SK-N-SH (cell line): ENCODE measurements around the gene RBMS3. TPM values are rescaled to one million over a fixed set of nuclear protein-coding genes. Genes with fewer than 3 reads are reported as not detected.

Experiments
- CTCF ChIA-PET: fragments of 300-600, 350-600 bp; formaldehyde crosslinking; extraction: SDS; loops from one replicate; lab custom pipeline; 2021; lab: Yijun Ruan, JAX
- POLR2A ChIA-PET: fragments of 350-600 bp; sonication (Branson Sonifier 250); formaldehyde crosslinking; extraction: SDS; loops from one replicate; lab custom pipeline; 2020; ENCODE audit warnings: antibody characterized with exemption, inconsistent platforms; lab: Yijun Ruan, JAX
- DNase-seq: peaks from one replicate; pipeline ENCODE4 v3.0.0; 2012
- H2AFZ ChIP-seq: fragments of 200-600 bp; sonication (generic); 2 replicates; pipeline ENCODE4 v1.8.1; 2016; ENCODE audit warnings: antibody characterized with exemption, mild to moderate bottlenecking, low read depth
- H3F3A ChIP-seq: fragments of 200-600 bp; sonication (generic); replicated peaks from 2 replicates; pipeline ENCODE3; 2016; ENCODE audit warnings: antibody characterized with exemption, mild to moderate bottlenecking; ENCODE audit not compliant: insufficient read depth
- H3K27ac ChIP-seq, 2 experiments: fragments of 200-500 bp in 1 of 2; fragments of 200-600 bp in 1 of 2; sonication (Bioruptor generic) in 1 of 2; sonication (generic), shearing (Covaris generic) in 1 of 2; 2 replicates each; pipeline versions ENCODE4 v1.5.1 to v1.6.1; 2014 to 2016; ENCODE audit warnings: low read depth in 2 of 2, inconsistent platforms in 1 of 2, low read length in 1 of 2, mild to moderate bottlenecking in 1 of 2, mixed read lengths in 1 of 2
- H3K27me3 ChIP-seq: fragments of 200-600 bp; sonication (generic), shearing (Covaris generic); 2 replicates; pipeline ENCODE4 v1.6.1; 2016; ENCODE audit warnings: mixed run types; ENCODE audit not compliant: insufficient read depth
- H3K36me3 ChIP-seq, 2 experiments: fragments of 200-500 bp in 1 of 2; fragments of 200-600 bp in 1 of 2; sonication (Bioruptor generic) in 1 of 2; sonication (generic) in 1 of 2; replicated peaks in 1 of 2; 2 replicates each; pipeline versions ENCODE3 to v1.5.1; 2014 to 2016; ENCODE audit warnings: low read length in 1 of 2, mild to moderate bottlenecking in 1 of 2; ENCODE audit not compliant: insufficient read depth in 2 of 2, control insufficient read depth in 1 of 2
- H3K4me1 ChIP-seq, 2 experiments: fragments of 200-500 bp in 1 of 2; fragments of 200-600 bp in 1 of 2; sonication (Bioruptor generic) in 1 of 2; sonication (generic), shearing (Covaris generic) in 1 of 2; 2 replicates each; pipeline versions ENCODE4 v1.5.1 to v1.6.1; 2014 to 2016; ENCODE audit warnings: low read depth in 1 of 2, low read length in 1 of 2, mixed run types in 1 of 2; ENCODE audit not compliant: insufficient read depth in 2 of 2, control insufficient read depth in 1 of 2
- H3K4me2 ChIP-seq: fragments of 200-600 bp; sonication (generic), shearing (Covaris generic); 2 replicates; pipeline ENCODE4 v1.6.1; 2017; ENCODE audit warnings: mixed run types
- H3K4me3 ChIP-seq, 2 experiments: fragments of 200-500 bp in 1 of 2; fragments of 200-600 bp in 1 of 2; sonication (Bioruptor generic) in 1 of 2; sonication (generic), shearing (Covaris generic) in 1 of 2; 2 replicates each; pipeline versions ENCODE4 v1.5.1 to v1.8.1; 2014 to 2016; ENCODE audit warnings: low read depth in 2 of 2, inconsistent platforms in 1 of 2, low read length in 1 of 2, mild to moderate bottlenecking in 1 of 2, mixed read lengths in 1 of 2, moderate library complexity in 1 of 2
- H3K79me2 ChIP-seq: fragments of 200-600 bp; sonication (generic); 2 replicates; pipeline ENCODE4 v1.8.1; 2017; ENCODE audit warnings: mild to moderate bottlenecking; ENCODE audit not compliant: insufficient read depth
- H3K9ac ChIP-seq: fragments of 200-600 bp; sonication (generic); 2 replicates; pipeline ENCODE4 v1.6.1; 2017; ENCODE audit warnings: mixed run types
- H3K9me2 ChIP-seq: fragments of 200-600 bp; sonication (generic); 2 replicates; pipeline ENCODE4 v1.6.1; 2017; ENCODE audit warnings: mixed run types
- H3K9me3 ChIP-seq: fragments of 200-600 bp; sonication (generic); 2 replicates; pipeline ENCODE4 v1.6.1; 2017; ENCODE audit warnings: mixed run types, mild to moderate bottlenecking, moderate library complexity
- H4K20me1 ChIP-seq: fragments of 200-600 bp; sonication (generic); 2 replicates; pipeline ENCODE4 v1.6.1; 2017; ENCODE audit warnings: mild to moderate bottlenecking, mixed run types; ENCODE audit not compliant: insufficient read depth
- EP300 ChIP-seq, 2 experiments: IDR thresholded peaks; 2 replicates each; pipeline versions ENCODE4 v1.4.0 to v1.6.1; 2012; ENCODE audit warnings: borderline replicate concordance in 1 of 2, low read depth in 1 of 2, low read length in 1 of 2
- EZH2phosphoT487 ChIP-seq: fragments of 200-600 bp; sonication (generic); IDR thresholded peaks from 2 replicates; pipeline ENCODE4 v1.6.1; 2017; ENCODE audit warnings: low read depth, mixed run types, mild to moderate bottlenecking, antibody characterized with exemption, moderate library complexity, borderline replicate concordance
- FOXM1 ChIP-seq: IDR thresholded peaks from 2 replicates; pipeline ENCODE4 v1.4.0; 2012; ENCODE audit warnings: low read depth, mild to moderate bottlenecking
- GATA2 ChIP-seq: sonication (generic); formaldehyde crosslinking; IDR thresholded peaks from 2 replicates; pipeline ENCODE4 v1.5.0; 2020; ENCODE audit warnings: mild to moderate bottlenecking, missing genetic modification reagents
- MEF2A ChIP-seq: IDR thresholded peaks from 2 replicates; pipeline ENCODE4 v1.4.0; 2012; ENCODE audit warnings: low read depth, borderline replicate concordance
- POLR2AphosphoS5 ChIP-seq: IDR thresholded peaks from 2 replicates; pipeline ENCODE4 v1.6.1; 2012; ENCODE audit warnings: low read depth, low read length
- RAD21 ChIP-seq: IDR thresholded peaks from 2 replicates; pipeline ENCODE4 v1.6.1; 2012; ENCODE audit warnings: mild to moderate bottlenecking, low read length
- RCOR1 ChIP-seq: fragments of 150-350 bp; IDR thresholded peaks from 2 replicates; pipeline ENCODE4 v1.6.1; 2017; ENCODE audit warnings: antibody characterized with exemption, low read length
- RFX5 ChIP-seq: IDR thresholded peaks from 2 replicates; pipeline ENCODE4 v1.6.1; 2012; ENCODE audit warnings: mild to moderate bottlenecking, improper control_type of control experiment, low read length
- RXRA ChIP-seq: IDR thresholded peaks from 2 replicates; pipeline ENCODE4 v1.4.0; 2012; ENCODE audit warnings: low read depth, mild to moderate bottlenecking, borderline replicate concordance
- WGBS: methylation state at CpG from one replicate; pipeline ENCODE4 v1.1.6; 2017; ENCODE audit warnings: low lambda C conversion rate; 5-methylcytosine and 5-hydroxymethylcytosine counted together
- polyA plus RNA-seq, 3 experiments: library from polyadenylated mRNA; depleted of rRNA; stranded (reverse); fragments of >200 nt; gene quantifications; 2 replicates each; pipeline ENCODE4 v1.2.3, GENCODE V29; 2012
- TF ChIP-seq, protein P1 (sequence below): IDR thresholded peaks from 2 replicates; pipeline ENCODE4 v1.4.0; 2012; ENCODE audit warnings: low read depth, borderline replicate concordance
- TF ChIP-seq, protein P2 (sequence below): fragments of 150-350 bp; IDR thresholded peaks from 2 replicates; pipeline ENCODE4 v1.6.1; 2016; ENCODE audit warnings: mild to moderate bottlenecking, low read depth, low read length
- TF ChIP-seq, protein P3 (sequence below): fragments of 150-350 bp; IDR thresholded peaks from 2 replicates; pipeline ENCODE4 v1.6.1; 2017; ENCODE audit warnings: antibody characterized with exemption, low read length, low read depth, borderline replicate concordance

RBMS3 gene
- polyA plus RNA-seq, 1 of the 3 experiments (the other 2 are of a cell fraction): 8.2 TPM

GRCh38 chr3:29314727-29315088 is 33.8 kb downstream of the RBMS3 start:
- Histone ChIP-seq H3K9ac (no peak overlapping the region), H3K4me3 (no peak overlapping the region), H3F3A (peaks cover 4% of the 10 kb centered on the region), H4K20me1 (no peaks in the 10 kb centered on the region), H3K9me2 (no peaks in the 10 kb centered on the region), H2AFZ (no peak overlapping the region), H3K79me2 (peaks cover 100% of the 10 kb centered on the region), H3K4me2 (no peak overlapping the region), H3K9me3 (no peaks in the 10 kb centered on the region), H3K36me3 (no peaks in the 10 kb centered on the region), H3K4me1 (peaks cover 31 to 83% of the 10 kb centered on the region in 2 experiments; a peak in 3 of 4 replicates), H3K27ac (peak overlapping the region in 1 of 2 experiments; percentile 99; a peak in 2 of 4 replicates), H3K27me3 (no peaks in the 10 kb centered on the region)
- CTCF ChIA-PET: interaction anchor here (0.9 to 1.4 kb wide), 2 partner anchors 9 to 12 kb away, joined by 3 read pairs; no protein-coding TSS in a partner anchor
- DNase-seq: no peak
- no peak for TF ChIP-seq RCOR1
- no peak for TF ChIP-seq FOXM1
- no peak for TF ChIP-seq RFX5
- no peak for TF ChIP-seq MEF2A
- POLR2A ChIA-PET: no interaction called here

GRCh38 chr3:29317659-29318173 is 36.8 kb downstream of the RBMS3 start:
- H3K4me2 ChIP-seq: peak overlapping the region; percentile 28; the same call in 1 of the 2 replicates
- no peak overlapping the region for H2AFZ ChIP-seq
- H3K27ac ChIP-seq: peak overlapping the region; percentile 43 to 93
- peak; percentile 6; the same call in 1 of the 2 replicates for TF ChIP-seq RAD21
- peak in 1 of 2 experiments; percentile 70; a peak in 2 of 4 replicates for TF ChIP-seq EP300 (IDR thresholded peaks at IDR 0.05; ENCODE audit: borderline replicate concordance in 1 of 2, low read depth in 1 of 2, low read length in 1 of 2)
- no peak for TF ChIP-seq EZH2phosphoT487
- peaks cover 4% of the 10 kb centered on the region for H3F3A ChIP-seq
- H3K9ac ChIP-seq: peak overlapping the region; percentile 5; the same call in 1 of the 2 replicates
- H3K4me3 ChIP-seq: peak overlapping the region in 1 of 2 experiments; percentile 6; a peak in 1 of 4 replicates
- DNase-seq: no peak
- CTCF ChIA-PET: interaction anchor here (0.7 to 1.4 kb wide), 4 partner anchors 10 to 347 kb away, joined by 3 to 4 read pairs (median 3); partner anchors contain the start of gene RBMS3
- H4K20me1 ChIP-seq: no peaks in the 10 kb centered on the region
- POLR2A ChIA-PET: no interaction called here
- peaks cover 100% of the 10 kb centered on the region for H3K79me2 ChIP-seq
- no peaks in the 10 kb centered on the region for H3K9me3 ChIP-seq
- 22% methylated on average over 1 of the region's 1 CpG for WGBS
- no peaks in the 10 kb centered on the region for H3K27me3 ChIP-seq
- H3K36me3 ChIP-seq: peaks cover 5 to 10% of the 10 kb centered on the region in 2 experiments
- H3K4me1 ChIP-seq: peaks cover 24 to 60% of the 10 kb centered on the region in 2 experiments; a peak in 3 of 4 replicates
- H3K9me2 ChIP-seq: no peaks in the 10 kb centered on the region

DNA sequence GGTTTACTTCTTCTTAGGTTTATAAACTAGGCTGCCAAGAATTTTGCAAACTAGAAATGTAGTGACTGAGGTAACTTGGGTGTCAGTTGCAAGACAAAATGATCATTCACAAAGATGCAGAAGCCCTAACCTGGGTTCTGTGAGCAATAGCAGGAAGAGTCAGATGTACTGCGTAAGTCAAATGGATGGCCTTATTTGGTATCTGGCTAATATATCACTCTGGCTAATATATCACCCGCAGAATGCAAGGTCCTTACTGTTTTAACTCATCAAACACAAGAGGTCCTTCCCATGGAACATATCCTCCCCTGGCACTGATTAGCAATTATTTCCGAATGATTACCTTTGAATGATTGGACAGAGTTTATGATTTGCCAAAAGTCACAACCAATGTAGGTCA is 37.4 kb downstream of the RBMS3 start:
- no peak overlapping the region for H2AFZ ChIP-seq
- TF ChIP-seq, protein P1, sequence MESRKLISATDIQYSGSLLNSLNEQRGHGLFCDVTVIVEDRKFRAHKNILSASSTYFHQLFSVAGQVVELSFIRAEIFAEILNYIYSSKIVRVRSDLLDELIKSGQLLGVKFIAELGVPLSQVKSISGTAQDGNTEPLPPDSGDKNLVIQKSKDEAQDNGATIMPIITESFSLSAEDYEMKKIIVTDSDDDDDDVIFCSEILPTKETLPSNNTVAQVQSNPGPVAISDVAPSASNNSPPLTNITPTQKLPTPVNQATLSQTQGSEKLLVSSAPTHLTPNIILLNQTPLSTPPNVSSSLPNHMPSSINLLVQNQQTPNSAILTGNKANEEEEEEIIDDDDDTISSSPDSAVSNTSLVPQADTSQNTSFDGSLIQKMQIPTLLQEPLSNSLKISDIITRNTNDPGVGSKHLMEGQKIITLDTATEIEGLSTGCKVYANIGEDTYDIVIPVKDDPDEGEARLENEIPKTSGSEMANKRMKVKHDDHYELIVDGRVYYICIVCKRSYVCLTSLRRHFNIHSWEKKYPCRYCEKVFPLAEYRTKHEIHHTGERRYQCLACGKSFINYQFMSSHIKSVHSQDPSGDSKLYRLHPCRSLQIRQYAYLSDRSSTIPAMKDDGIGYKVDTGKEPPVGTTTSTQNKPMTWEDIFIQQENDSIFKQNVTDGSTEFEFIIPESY: no peak
- TF ChIP-seq, protein P2, sequence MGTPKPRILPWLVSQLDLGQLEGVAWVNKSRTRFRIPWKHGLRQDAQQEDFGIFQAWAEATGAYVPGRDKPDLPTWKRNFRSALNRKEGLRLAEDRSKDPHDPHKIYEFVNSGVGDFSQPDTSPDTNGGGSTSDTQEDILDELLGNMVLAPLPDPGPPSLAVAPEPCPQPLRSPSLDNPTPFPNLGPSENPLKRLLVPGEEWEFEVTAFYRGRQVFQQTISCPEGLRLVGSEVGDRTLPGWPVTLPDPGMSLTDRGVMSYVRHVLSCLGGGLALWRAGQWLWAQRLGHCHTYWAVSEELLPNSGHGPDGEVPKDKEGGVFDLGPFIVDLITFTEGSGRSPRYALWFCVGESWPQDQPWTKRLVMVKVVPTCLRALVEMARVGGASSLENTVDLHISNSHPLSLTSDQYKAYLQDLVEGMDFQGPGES: no peak
- TF ChIP-seq POLR2AphosphoS5 (no peak), EP300 (IDR thresholded peaks at IDR 0.05; ENCODE audit: borderline replicate concordance in 1 of 2, low read depth in 1 of 2, low read length in 1 of 2) (no peak), GATA2 (CRISPR knock-in tag) (no peak), RXRA (no peak)
- TF ChIP-seq, protein P3, sequence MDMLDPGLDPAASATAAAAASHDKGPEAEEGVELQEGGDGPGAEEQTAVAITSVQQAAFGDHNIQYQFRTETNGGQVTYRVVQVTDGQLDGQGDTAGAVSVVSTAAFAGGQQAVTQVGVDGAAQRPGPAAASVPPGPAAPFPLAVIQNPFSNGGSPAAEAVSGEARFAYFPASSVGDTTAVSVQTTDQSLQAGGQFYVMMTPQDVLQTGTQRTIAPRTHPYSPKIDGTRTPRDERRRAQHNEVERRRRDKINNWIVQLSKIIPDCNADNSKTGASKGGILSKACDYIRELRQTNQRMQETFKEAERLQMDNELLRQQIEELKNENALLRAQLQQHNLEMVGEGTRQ: no peak
- no peaks in the 10 kb centered on the region for H3K9me3 ChIP-seq
- peaks cover 22 to 54% of the 10 kb centered on the region in 2 experiments; a peak in 3 of 4 replicates for H3K4me1 ChIP-seq
- H3K4me3 ChIP-seq: no peak overlapping the region; a peak in 1 of 4 replicates
- peaks cover 100% of the 10 kb centered on the region for H3K79me2 ChIP-seq
- peaks cover 5 to 11% of the 10 kb centered on the region in 2 experiments for H3K36me3 ChIP-seq
- no peaks in the 10 kb centered on the region for H3K27me3 ChIP-seq
- H3K27ac ChIP-seq: peak overlapping the region; percentile 43 to 93
- ChIA-PET CTCF (interaction anchor here (0.7 to 1.4 kb wide), 5 partner anchors 10 to 346 kb away, joined by 3 to 4 read pairs (median 3); partner anchors contain the start of gene RBMS3), POLR2A (no interaction called here)
- DNase-seq: no peak
- H3F3A ChIP-seq: peaks cover 4% of the 10 kb centered on the region
- WGBS: 58% methylated on average over 3 of the region's 3 CpGs
- H4K20me1 ChIP-seq: no peaks in the 10 kb centered on the region
- peak overlapping the region; percentile 5; the same call in 1 of the 2 replicates for H3K9ac ChIP-seq
- no peaks in the 10 kb centered on the region for H3K9me2 ChIP-seq
- peak overlapping the region; percentile 28; the same call in 1 of the 2 replicates for H3K4me2 ChIP-seq
